Measurements from ENCODE around the gene SPOUT1.
"Not testable (repeated sequence)": the region's sequence is repeated elsewhere in the genome, so short reads cannot be mapped to it uniquely, and the experiment has no call there.

Gene SPOUT1

GRCh38 chr9:128809831-128810230, 19.8 kb downstream of the SPOUT1 start:
- DNase-seq (ENCODE audit: low read depth), result no peak

GRCh38 chr9:128809036-128809599, 20.5 kb downstream of the SPOUT1 start:
- DNase-seq (ENCODE audit: low read depth), result no peak

GRCh38 chr9:128808543-128808942, 21.1 kb downstream of the SPOUT1 start:
- no peak for DNase-seq (ENCODE audit: low read depth)

- no peak for DNase-seq (ENCODE audit: low read depth)
These were observed 21.8 kb downstream of the SPOUT1 start for GRCh38 chr9:128807827-128808226.

- DNase-seq (ENCODE audit: low read depth), result no peak
These were observed 23.9 kb downstream of the SPOUT1 start for GRCh38 chr9:128805661-128806060.

- DNase-seq (ENCODE audit: low read depth), result no peak
These were observed 27.1 kb downstream of the SPOUT1 start for GRCh38 chr9:128802482-128802881.

- DNase-seq (ENCODE audit: low read depth), result no peak
These were observed 29.5 kb downstream of the SPOUT1 start for GRCh38 chr9:128800061-128800460.

GRCh38 chr9:128798896-128799295, 30.7 kb downstream of the SPOUT1 start:
- DNase-seq (ENCODE audit: low read depth), result no peak

GRCh38 chr9:128794961-128795360, 34.6 kb downstream of the SPOUT1 start:
- DNase-seq (ENCODE audit: low read depth), result not testable (repeated sequence)

GRCh38 chr9:128792978-128793686, 36.5 kb downstream of the SPOUT1 start:
- DNase-seq (ENCODE audit: low read depth), result no peak

GRCh38 chr9:128792134-128792533, 37.5 kb downstream of the SPOUT1 start:
- DNase-seq (ENCODE audit: low read depth), result no peak

- DNase-seq (ENCODE audit: low read depth), result no peak
These were observed 39.1 kb downstream of the SPOUT1 start for GRCh38 chr9:128790536-128790935.

GRCh38 chr9:128788445-128788844, 41.1 kb downstream of the SPOUT1 start:
- no peak for DNase-seq (ENCODE audit: low read depth)

- DNase-seq (ENCODE audit: low read depth), result no peak
These were observed 41.9 kb downstream of the SPOUT1 start for GRCh38 chr9:128787659-128788058.

GRCh38 chr9:128786681-128787601, 42.7 kb downstream of the SPOUT1 start, which contains the start of gene TBC1D13:
TSS of gene TBC1D13 (plus strand) at chr9:128787253. CDS start at chr9:128787354, 101 bp downstream.
- DNase-seq (ENCODE audit: low read depth), result peak; percentile 86

- DNase-seq (ENCODE audit: low read depth), result no peak
These were observed 44.2 kb downstream of the SPOUT1 start for GRCh38 chr9:128785427-128785826.

GRCh38 chr9:128782669-128783068, 46.9 kb downstream of the SPOUT1 start:
- DNase-seq (ENCODE audit: low read depth), result no peak

GRCh38 chr9:128781187-128782070, 48.2 kb downstream of the SPOUT1 start:
- no peak for DNase-seq (ENCODE audit: low read depth)

GRCh38 chr9:128780093-128780492, 49.5 kb downstream of the SPOUT1 start:
- not testable (repeated sequence) for DNase-seq (ENCODE audit: low read depth)

GRCh38 chr9:128774804-128775203, 54.8 kb downstream of the SPOUT1 start:
- DNase-seq (ENCODE audit: low read depth), result no peak

GRCh38 chr9:128773049-128773448, 56.5 kb downstream of the SPOUT1 start:
- DNase-seq (ENCODE audit: low read depth), result no peak
